BE2C (cell line): ENCODE measurements around the gene HCK.

ENCODE experiments used
- DNase-seq: peaks from one replicate; pipeline ENCODE4 v3.0.0-alpha.2; 2020
- H3K27me3 ChIP-seq: fragments of 250-450 bp; sonication (Bioruptor Pico); 2 replicates; pipeline ENCODE4 v1.5.1; 2020; ENCODE audit warnings: mild to moderate bottlenecking
- H3K36me3 ChIP-seq: fragments of 250-450 bp; sonication (Bioruptor Pico); 2 replicates; pipeline ENCODE4 v1.5.1; 2020; ENCODE audit warnings: mild to moderate bottlenecking
- H3K4me1 ChIP-seq: fragments of 250-450 bp; sonication (Bioruptor Pico); 2 replicates; pipeline ENCODE4 v1.5.1; 2020
- H3K4me3 ChIP-seq: 2 replicates; pipeline ENCODE4 v1.5.1; 2011; ENCODE audit warnings: low read depth, low read length
- H3K9me3 ChIP-seq: fragments of 250-450 bp; sonication (Bioruptor Pico); 2 replicates; pipeline ENCODE4 v1.5.1; 2020
- TF ChIP-seq, protein P1 (sequence below): IDR thresholded peaks from 2 replicates; pipeline ENCODE4 v1.5.1; 2012; ENCODE audit warnings: mild to moderate bottlenecking, low read depth, low read length

The HCK gene

DNA sequence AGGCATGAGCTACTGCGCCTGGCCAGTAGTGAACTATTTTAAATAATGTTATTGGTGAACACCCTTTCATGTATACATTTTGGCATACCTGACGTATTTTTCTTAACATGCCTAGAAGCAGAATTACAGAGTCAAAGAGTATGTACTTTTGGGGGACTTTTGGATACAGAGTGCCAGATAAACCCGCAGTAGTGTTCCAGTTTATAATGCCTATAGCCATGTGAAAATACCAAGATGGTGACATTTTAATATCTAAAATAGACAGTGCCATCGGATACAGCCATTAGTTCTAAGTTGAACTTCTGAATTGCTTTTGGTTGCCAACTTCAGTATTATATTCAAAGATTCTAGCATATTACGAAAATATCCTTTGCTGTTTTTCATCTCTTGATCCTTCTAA is 77.8 kb downstream of the HCK start:
- DNase-seq = no peak
- TF ChIP-seq, protein P1, sequence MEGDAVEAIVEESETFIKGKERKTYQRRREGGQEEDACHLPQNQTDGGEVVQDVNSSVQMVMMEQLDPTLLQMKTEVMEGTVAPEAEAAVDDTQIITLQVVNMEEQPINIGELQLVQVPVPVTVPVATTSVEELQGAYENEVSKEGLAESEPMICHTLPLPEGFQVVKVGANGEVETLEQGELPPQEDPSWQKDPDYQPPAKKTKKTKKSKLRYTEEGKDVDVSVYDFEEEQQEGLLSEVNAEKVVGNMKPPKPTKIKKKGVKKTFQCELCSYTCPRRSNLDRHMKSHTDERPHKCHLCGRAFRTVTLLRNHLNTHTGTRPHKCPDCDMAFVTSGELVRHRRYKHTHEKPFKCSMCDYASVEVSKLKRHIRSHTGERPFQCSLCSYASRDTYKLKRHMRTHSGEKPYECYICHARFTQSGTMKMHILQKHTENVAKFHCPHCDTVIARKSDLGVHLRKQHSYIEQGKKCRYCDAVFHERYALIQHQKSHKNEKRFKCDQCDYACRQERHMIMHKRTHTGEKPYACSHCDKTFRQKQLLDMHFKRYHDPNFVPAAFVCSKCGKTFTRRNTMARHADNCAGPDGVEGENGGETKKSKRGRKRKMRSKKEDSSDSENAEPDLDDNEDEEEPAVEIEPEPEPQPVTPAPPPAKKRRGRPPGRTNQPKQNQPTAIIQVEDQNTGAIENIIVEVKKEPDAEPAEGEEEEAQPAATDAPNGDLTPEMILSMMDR = no peak
- no peaks in the 10 kb centered on the region for H3K9me3 ChIP-seq
- H3K36me3 ChIP-seq = peaks cover 22% of the 10 kb centered on the region
- no peaks in the 10 kb centered on the region for H3K27me3 ChIP-seq
- H3K4me1 ChIP-seq = no peaks in the 10 kb centered on the region
- H3K4me3 ChIP-seq = no peak overlapping the region

DNA sequence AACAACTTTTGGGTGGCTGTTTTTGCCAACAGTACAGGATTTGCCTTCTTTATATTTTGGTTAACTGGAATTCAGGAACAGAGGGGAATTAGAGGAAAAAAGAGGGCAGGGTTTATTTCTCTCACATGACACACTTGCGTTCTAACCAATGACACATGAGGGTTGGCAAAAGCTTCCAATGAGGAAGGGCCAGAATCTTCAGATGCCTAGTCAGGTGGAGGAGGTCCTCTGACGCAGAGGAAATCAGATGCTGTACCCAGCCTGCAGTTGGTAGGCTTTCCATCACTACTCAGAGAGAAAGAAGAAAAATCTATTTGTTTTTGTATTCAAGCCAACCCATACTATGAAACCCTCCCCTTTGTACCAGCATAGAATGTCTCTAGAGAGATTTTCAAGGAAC is 78.3 kb downstream of the HCK start:
- Histone ChIP-seq H3K4me1 (no peaks in the 10 kb centered on the region), H3K27me3 (no peaks in the 10 kb centered on the region), H3K9me3 (no peaks in the 10 kb centered on the region), H3K4me3 (no peak overlapping the region), H3K36me3 (peaks cover 22% of the 10 kb centered on the region)
- no peak for DNase-seq
- TF ChIP-seq, protein P1 = no peak

DNA sequence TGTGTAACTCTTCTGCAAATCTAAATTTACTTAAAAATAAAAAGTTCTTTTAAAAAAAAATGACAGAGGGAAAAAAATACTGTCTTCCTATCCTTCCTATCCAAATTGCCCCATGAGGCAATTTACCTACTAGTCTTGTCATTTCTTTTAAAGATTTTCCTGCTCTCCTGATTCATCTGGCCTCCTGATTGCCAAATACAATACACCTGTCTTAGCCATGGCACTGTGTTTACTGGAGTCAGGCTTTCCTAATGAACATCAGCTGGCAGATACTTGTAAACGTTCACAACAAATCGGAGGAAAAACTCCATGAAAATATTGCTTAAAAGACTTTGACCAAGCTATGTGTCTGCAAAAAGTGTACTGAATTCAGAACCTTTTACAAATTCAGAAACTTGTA is 78.9 kb downstream of the HCK start:
- H3K27me3 ChIP-seq = no peaks in the 10 kb centered on the region
- peaks cover 28% of the 10 kb centered on the region for H3K36me3 ChIP-seq
- DNase-seq = no peak
- no peaks in the 10 kb centered on the region for H3K4me1 ChIP-seq
- H3K4me3 ChIP-seq = no peak overlapping the region
- TF ChIP-seq, protein P1 = no peak
- H3K9me3 ChIP-seq = no peaks in the 10 kb centered on the region

DNA sequence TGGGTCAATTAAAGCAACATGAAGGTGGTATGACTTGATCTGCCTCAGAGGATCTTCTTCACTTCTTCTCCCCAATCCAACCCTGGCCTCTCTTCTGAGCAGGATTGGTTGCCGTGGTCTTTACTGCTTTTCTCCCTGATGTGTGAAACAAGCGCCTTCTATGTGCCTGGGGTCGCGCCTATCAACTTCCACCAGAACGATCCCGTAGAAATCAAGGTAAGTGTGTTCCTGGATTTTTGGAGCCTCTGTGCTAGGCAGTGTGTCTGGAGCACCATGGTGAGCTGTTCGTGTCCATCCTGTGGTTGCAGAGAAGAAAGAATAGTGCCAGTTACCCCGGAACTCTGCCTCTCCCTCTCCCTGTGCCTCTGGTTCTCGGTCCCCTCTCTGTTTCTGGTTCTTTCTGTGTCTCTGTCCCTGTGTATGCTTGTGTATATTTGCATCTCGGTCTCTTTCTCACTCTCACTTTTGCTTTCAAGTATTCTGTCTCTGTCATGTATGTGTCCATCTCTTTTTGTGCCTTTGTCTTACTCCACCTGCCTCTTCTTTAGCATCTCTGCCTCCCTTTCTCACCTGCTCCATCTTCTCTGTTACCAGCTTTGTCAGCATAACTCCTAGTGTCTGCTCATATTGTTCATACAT is 81.0 kb downstream of the HCK start:
- H3K27me3 ChIP-seq = no peaks in the 10 kb centered on the region
- H3K9me3 ChIP-seq = no peaks in the 10 kb centered on the region
- peaks cover 43% of the 10 kb centered on the region for H3K36me3 ChIP-seq
- no peaks in the 10 kb centered on the region for H3K4me1 ChIP-seq
- DNase-seq = no peak
- TF ChIP-seq, protein P1 = no peak
- no peak overlapping the region for H3K4me3 ChIP-seq

DNA sequence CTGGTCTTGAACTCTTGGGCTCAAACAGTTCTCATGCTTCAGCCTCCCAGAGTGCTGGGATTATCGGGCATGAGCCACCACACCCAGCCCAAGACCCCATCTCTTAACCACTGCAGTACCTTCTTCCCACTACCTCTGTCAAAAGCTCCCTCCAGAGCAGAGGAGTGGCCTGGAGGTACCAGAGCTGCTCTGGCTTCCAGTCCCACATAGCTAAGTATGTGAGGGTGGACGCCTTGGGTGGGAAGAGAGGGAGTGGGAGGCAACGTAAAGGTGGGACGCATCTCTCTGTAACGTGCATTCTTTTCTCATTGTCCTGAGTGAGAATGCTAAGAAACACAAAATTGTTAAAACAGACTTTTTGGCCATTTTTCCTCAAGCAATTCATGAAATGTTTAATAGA is 82.0 kb downstream of the HCK start:
- TF ChIP-seq, protein P1 = no peak
- DNase-seq = no peak
- Histone ChIP-seq H3K4me1 (no peaks in the 10 kb centered on the region), H3K4me3 (no peak overlapping the region), H3K27me3 (no peaks in the 10 kb centered on the region), H3K36me3 (peaks cover 49% of the 10 kb centered on the region), H3K9me3 (no peaks in the 10 kb centered on the region)

DNA sequence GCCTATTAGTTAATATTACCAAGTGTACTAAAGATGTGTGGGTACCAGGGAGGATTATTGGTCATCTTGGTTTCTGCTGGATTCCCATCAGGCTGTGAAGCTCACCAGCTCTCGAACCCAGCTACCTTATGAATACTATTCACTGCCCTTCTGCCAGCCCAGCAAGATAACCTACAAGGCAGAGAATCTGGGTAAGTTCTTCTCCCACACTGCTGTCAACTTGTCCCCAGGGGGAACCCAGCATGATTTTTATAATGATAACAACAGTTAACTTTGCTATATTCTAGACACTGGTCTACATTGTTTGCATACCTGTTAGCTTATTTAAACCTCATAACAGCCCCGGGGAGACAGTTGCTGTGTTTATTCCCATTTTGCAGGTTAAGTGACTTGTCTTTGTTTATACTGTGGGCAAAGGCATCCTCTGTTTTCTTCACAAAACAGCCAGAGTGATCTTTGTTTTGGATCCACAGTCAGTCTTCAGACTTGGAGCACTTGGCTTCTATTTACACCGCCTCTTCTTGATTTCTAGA is 84.0 kb downstream of the HCK start:
- Histone ChIP-seq H3K36me3 (peaks cover 66% of the 10 kb centered on the region), H3K4me1 (no peaks in the 10 kb centered on the region), H3K9me3 (no peaks in the 10 kb centered on the region), H3K27me3 (no peaks in the 10 kb centered on the region), H3K4me3 (no peak overlapping the region)
- DNase-seq = no peak
- TF ChIP-seq, protein P1 = no peak
